Neural crest cell (in vitro differentiated cells): ENCODE measurements around the gene LARP1B. TPM values are rescaled to one million over a fixed set of nuclear protein-coding genes. Genes with fewer than 3 reads are reported as not detected.
"Not testable (repeated sequence)": the region's sequence is repeated elsewhere in the genome, so short reads cannot be mapped to it uniquely, and the experiment has no call there.

ENCODE experiments used
- DNase-seq: peaks from one replicate; pipeline ENCODE4 v3.0.0; 2021; ENCODE audit warnings: low read depth, mixed read lengths, low spot score
- H3K27ac Mint-ChIP-seq: one replicate; pipeline ENCODE4 v1.8.0; 2021; ENCODE audit warnings: mild to moderate bottlenecking, mixed read lengths; ENCODE audit not compliant: unreplicated experiment
- H3K27me3 Mint-ChIP-seq: 2 replicates; pipeline ENCODE4 v1.8.0; 2021; ENCODE audit warnings: low read depth, mild to moderate bottlenecking, mixed read lengths
- H3K36me3 Mint-ChIP-seq: 2 replicates; pipeline ENCODE4 v1.8.0; 2021; ENCODE audit warnings: low read depth, mild to moderate bottlenecking, mixed read lengths
- H3K4me1 Mint-ChIP-seq: 2 replicates; pipeline ENCODE4 v1.8.0; 2021; ENCODE audit warnings: mixed read lengths
- H3K4me3 Mint-ChIP-seq: one replicate; pipeline ENCODE4 v1.8.0; 2021; ENCODE audit warnings: mild to moderate bottlenecking, mixed read lengths
- H3K9me3 Mint-ChIP-seq: 2 replicates; pipeline ENCODE4 v1.8.0; 2021; ENCODE audit warnings: mixed read lengths
- long read RNA-seq: library from polyadenylated mRNA; unstranded; transcript quantifications from one replicate; pipeline ENCODE4 v2.0.0, GENCODE V29; 2020
- total RNA-seq: library from RNA; stranded (reverse); gene quantifications from 2 replicates; pipeline ENCODE4 v1.2.1, GENCODE V29; 2021
- TF ChIP-seq, protein P1 (sequence below): fragments of 200-600 bp; sonication (generic); conservative IDR thresholded peaks from 2 replicates; pipeline ENCODE4 v1.5.0; 2021; ENCODE audit warnings: antibody characterized with exemption, mild to moderate bottlenecking

The LARP1B gene
- total RNA-seq, result 15.6 and 16.9 TPM in 2 replicates
- long read RNA-seq, partial matches to known transcripts, result 2 of 9 reads
- long read RNA-seq, other reads (novel, unspliced or antisense), result 3 of 9 reads

DNA sequence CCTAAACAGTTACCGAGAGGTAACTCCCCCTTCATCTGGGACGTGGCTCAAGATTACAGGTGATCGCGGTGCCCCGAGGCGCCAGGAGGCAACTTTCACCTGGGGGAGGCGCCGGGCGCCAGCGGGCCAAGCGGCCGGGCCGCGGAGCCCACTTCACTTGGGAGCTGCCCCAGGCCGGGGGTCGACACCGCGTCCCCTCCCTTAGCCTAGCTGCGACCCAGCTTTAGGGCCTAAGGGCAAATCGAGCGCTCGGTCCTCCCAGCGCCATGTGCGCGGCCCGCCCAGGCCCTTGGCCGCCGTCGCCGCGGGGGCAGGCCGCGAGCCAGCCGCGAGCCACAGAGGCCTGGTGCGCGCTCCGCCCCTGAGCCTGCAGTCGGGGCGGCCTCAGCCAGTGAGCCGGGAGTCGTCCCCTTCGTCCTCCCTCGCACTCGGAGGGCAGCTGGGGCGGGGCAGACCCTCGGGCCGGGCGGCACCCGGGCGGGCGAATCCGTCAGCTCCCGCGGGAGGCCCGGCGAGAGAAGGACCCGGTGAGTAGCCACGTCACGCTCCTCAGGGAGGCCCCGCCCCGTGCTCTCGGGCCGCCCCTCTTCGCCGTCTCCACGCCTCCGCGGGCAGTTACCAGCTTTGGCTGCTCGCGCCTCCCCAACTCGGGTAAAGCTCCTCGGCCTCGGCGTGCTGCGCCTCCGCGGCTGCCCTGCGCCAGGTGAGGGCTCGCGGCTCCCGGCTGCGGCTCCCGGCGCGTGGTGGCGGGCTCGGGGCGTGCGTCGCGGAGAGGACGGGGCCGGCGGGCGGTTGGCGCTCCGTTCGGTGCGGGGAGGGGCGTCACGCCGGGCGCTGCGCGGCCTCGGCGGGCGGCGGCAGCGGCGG lies at the start of gene LARP1B:
Gene LARP1B, plus strand, starts transcription at position 614 of the 867 bp plus-strand sequence. CDS start 13,640 bp downstream, outside the sequence.
- Mint-ChIP-seq H3K27me3 (no peaks in the 10 kb centered on the region), H3K36me3 (no peaks in the 10 kb centered on the region), H3K27ac (peak within 1 kb of the TSS; percentile 93), H3K4me1 (peaks cover 23% of the 10 kb centered on the region), H3K9me3 (no peaks in the 10 kb centered on the region), H3K4me3 (peak within 1 kb of the TSS; percentile 94)
- TF ChIP-seq, protein P1, sequence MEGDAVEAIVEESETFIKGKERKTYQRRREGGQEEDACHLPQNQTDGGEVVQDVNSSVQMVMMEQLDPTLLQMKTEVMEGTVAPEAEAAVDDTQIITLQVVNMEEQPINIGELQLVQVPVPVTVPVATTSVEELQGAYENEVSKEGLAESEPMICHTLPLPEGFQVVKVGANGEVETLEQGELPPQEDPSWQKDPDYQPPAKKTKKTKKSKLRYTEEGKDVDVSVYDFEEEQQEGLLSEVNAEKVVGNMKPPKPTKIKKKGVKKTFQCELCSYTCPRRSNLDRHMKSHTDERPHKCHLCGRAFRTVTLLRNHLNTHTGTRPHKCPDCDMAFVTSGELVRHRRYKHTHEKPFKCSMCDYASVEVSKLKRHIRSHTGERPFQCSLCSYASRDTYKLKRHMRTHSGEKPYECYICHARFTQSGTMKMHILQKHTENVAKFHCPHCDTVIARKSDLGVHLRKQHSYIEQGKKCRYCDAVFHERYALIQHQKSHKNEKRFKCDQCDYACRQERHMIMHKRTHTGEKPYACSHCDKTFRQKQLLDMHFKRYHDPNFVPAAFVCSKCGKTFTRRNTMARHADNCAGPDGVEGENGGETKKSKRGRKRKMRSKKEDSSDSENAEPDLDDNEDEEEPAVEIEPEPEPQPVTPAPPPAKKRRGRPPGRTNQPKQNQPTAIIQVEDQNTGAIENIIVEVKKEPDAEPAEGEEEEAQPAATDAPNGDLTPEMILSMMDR, result no peak
- DNase-seq, result peak; percentile 91

DNA sequence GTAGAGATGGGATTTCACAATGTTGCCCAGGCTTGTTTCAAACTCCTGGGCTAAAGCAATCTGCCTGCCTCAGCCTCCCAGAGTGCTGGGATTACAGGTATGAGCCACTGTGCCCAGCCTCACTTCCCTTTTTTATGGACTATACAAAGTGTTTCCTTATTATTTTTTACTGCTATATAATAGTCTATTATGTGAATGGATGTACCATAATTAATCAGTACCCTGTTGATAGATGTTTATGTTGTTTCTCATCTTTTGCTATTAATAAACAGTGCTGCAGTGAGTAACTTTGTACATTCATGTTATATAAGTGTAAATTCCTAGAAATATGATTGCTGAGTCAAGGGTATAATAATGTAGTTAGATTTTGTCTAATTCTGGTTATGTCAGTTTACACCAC lies 35.8 kb upstream of the LARP1B start:
- Mint-ChIP-seq H3K27ac (no peak overlapping the region), H3K36me3 (peaks cover 12% of the 10 kb centered on the region), H3K4me1 (no peaks in the 10 kb centered on the region), H3K4me3 (no peak overlapping the region), H3K9me3 (peaks cover 4% of the 10 kb centered on the region), H3K27me3 (no peaks in the 10 kb centered on the region)
- DNase-seq, result no peak
- TF ChIP-seq, protein P1, result no peak

DNA sequence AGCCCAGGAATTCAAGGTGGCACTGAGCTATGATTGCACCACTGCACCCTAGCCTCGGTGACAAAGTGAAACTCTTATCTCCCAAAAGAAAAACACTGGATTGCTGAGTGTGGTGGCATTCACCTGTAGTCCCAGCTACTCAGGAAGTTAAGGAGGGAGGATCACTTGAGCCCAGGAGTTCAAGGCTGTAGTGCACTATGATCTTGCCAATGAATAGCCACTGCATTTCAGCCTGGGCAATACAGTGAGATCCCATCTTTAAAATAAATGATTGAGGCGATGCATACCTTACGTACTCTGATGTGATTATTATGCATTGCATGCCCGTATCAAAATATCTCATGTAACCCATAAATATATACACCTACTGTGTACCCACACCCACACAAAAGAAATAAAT lies 31.2 kb upstream of the LARP1B start:
- TF ChIP-seq, protein P1, result no peak
- H3K36me3 Mint-ChIP-seq, result peaks cover 7% of the 10 kb centered on the region
- H3K4me3 Mint-ChIP-seq, result no peak overlapping the region
- H3K4me1 Mint-ChIP-seq, result no peaks in the 10 kb centered on the region
- H3K27ac Mint-ChIP-seq, result no peak overlapping the region
- H3K9me3 Mint-ChIP-seq, result no peaks in the 10 kb centered on the region
- no peak for DNase-seq
- H3K27me3 Mint-ChIP-seq, result no peaks in the 10 kb centered on the region

DNA sequence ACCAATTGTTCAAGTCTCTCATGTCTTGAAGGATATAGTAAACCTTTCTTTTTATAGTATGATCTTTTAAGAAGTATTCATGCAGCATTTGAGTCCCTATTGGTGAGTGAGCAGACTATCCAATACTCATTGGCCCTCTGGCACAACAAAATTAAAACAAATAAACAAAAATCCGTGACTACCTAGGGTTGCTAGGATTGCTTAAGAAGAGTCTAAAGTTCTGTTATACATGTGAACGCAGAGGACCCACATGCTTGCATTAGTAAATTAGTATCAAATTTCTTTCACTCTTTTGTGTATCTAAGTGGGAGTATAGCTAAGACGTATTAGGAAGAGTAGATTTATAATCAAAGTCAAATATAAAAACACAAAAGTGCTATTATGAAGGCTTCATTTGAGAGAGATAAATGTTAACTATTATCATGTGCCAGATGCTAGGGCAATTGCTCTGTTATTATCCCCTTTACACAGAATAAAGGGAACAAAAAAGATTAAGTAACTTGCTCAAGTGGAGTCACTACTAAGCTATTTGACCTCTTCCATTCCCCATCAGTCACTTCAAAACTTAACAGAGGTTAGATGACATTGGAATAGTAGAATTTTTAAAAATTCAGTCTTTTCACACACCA lies 29.2 kb upstream of the LARP1B start:
- Mint-ChIP-seq H3K4me1 (no peaks in the 10 kb centered on the region), H3K4me3 (no peak overlapping the region), H3K27me3 (no peaks in the 10 kb centered on the region), H3K36me3 (peaks cover 3% of the 10 kb centered on the region), H3K9me3 (no peaks in the 10 kb centered on the region), H3K27ac (no peak overlapping the region)
- DNase-seq, result no peak
- TF ChIP-seq, protein P1, result no peak

DNA sequence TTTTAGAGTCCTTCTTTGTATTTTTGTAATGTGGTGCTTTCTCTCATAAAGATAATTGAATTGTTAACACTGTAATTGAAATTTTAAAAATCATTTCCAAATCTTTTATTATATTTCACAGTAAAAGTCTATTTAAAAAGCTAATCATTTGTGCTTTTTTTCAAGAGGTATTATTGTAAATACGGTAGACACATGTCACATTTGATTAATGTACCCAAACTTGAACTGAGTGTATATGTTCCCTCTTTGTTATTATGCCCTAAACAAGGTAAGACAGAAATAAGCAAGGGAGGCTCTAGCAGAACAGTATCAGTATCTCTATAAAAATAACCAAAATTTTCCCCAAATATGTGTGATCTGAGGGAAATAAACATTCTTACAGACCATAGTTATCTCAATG lies 21.5 kb upstream of the LARP1B start:
- Mint-ChIP-seq H3K4me3 (no peak overlapping the region), H3K27me3 (no peaks in the 10 kb centered on the region), H3K4me1 (no peaks in the 10 kb centered on the region), H3K27ac (no peak overlapping the region), H3K36me3 (peaks cover 2% of the 10 kb centered on the region), H3K9me3 (no peaks in the 10 kb centered on the region)
- DNase-seq, result no peak
- TF ChIP-seq, protein P1, result no peak

DNA sequence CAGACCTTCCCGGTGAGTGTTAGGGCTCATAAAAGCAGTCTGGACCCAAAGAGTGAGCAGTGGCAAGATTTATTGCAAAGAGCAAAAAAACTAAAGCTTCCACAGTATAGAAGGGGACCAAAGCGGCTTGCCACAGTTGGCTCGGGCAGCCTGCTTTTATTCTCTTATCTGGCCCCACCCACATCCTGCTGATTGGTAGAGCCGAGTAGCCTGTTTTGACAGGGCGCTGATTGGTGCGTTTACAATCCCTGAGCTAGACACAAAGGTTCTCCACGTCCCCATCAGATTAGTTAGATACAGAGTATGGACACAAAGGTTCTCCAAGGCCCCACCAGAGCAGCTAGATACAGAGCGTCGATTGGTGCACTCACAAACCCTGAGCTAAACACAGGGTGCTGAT lies 14.1 kb upstream of the LARP1B start:
- not testable (repeated sequence) for H3K27ac Mint-ChIP-seq, H3K4me3 Mint-ChIP-seq, DNase-seq, H3K9me3 Mint-ChIP-seq, H3K27me3 Mint-ChIP-seq, H3K36me3 Mint-ChIP-seq, H3K4me1 Mint-ChIP-seq

DNA sequence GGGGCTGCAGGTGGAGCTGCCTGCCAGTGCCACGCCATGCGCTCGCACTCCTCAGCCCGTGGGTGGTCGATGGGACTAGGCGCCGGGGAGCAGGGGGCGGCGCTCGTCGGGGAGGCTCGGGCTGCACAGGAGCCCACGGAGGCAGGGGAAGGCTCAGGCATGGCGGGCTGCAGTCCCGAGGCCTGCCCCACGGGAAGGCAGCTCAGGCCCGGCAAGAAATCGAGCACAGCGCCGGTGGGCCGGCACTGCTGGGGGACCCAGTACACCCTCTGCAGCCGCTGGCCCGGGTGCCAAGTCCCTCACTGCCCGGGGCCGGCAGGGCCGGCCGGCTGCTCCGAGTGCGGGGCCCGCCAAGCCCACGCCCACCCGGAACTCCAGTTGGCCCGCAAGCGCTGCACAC lies 13.6 kb upstream of the LARP1B start:
- not testable (repeated sequence) for H3K27me3 Mint-ChIP-seq, H3K9me3 Mint-ChIP-seq, H3K4me3 Mint-ChIP-seq, DNase-seq, H3K36me3 Mint-ChIP-seq, H3K27ac Mint-ChIP-seq, H3K4me1 Mint-ChIP-seq
